AG20443 (cell line): ENCODE data around the gene SDF2L1.

Source experiments
- DNase-seq: peaks from one replicate; pipeline ENCODE4 v3.0.0; 2012; ENCODE audit warnings: low spot score, mixed read lengths

The SDF2L1 gene

GRCh38 chr22:21622011-21622918, 19.8 kb upstream of the SDF2L1 start:
- peak; percentile 41 for DNase-seq

- no peak for DNase-seq
Measured at GRCh38 chr22:21622919-21623647, 19.0 kb upstream of the SDF2L1 start.

GRCh38 chr22:21623648-21623970, 18.5 kb upstream of the SDF2L1 start:
- no peak for DNase-seq

- DNase-seq, result peak; percentile 42
Measured at GRCh38 chr22:21624120-21624879, 17.8 kb upstream of the SDF2L1 start.

GRCh38 chr22:21624880-21625791, 17.0 kb upstream of the SDF2L1 start:
- DNase-seq, result no peak

- DNase-seq, result no peak
Measured at GRCh38 chr22:21626073-21626734, 15.9 kb upstream of the SDF2L1 start.

- no peak for DNase-seq
Measured at GRCh38 chr22:21626735-21627469, 15.2 kb upstream of the SDF2L1 start.

GRCh38 chr22:21628386-21629254, 13.5 kb upstream of the SDF2L1 start:
- no peak for DNase-seq

- peak; percentile 97 for DNase-seq
Measured at GRCh38 chr22:21629255-21630149, 12.6 kb upstream of the SDF2L1 start, which contains the start of gene YDJC. TSS of gene YDJC (minus strand) at chr22:21630022. CDS start at chr22:21630014, 8 bp downstream.

GRCh38 chr22:21631025-21631424, 11.1 kb upstream of the SDF2L1 start:
- no peak for DNase-seq

- no peak for DNase-seq
Measured at GRCh38 chr22:21632237-21632895, 9.7 kb upstream of the SDF2L1 start, which contains the start of gene CCDC116. TSS of gene CCDC116 (plus strand) at chr22:21632760. CDS start at chr22:21633182, 422 bp downstream.

- no peak for DNase-seq
Measured at GRCh38 chr22:21632931-21633330, 9.2 kb upstream of the SDF2L1 start.

- DNase-seq, result no peak
Measured at GRCh38 chr22:21633481-21633880, 8.6 kb upstream of the SDF2L1 start.

- DNase-seq, result no peak
Measured at GRCh38 chr22:21634081-21634480, 8.0 kb upstream of the SDF2L1 start.

- DNase-seq, result no peak
Measured at GRCh38 chr22:21634844-21635243, 7.3 kb upstream of the SDF2L1 start.

GRCh38 chr22:21635771-21636510, 6.2 kb upstream of the SDF2L1 start:
- DNase-seq, result no peak
